Measurements from ENCODE around the gene YPEL5.

- TF ChIP-seq CTCF (IDR thresholded peaks at IDR 0.05) (no peak), POLR2AphosphoS5 (IDR thresholded peaks at IDR 0.05) (no peak), POLR2A (IDR thresholded peaks at IDR 0.05) (no peak)
Observed at GRCh38 chr2:30145826-30146336, 926 bp upstream of the YPEL5 start.

All from transverse colon (tissue), 4 donors.